Testis (tissue), 2 donors: Measurements from ENCODE around the gene RASGRF1.

Experiments used
- POLR2A ChIP-seq: fragments of 450-650 bp; IDR thresholded peaks from one replicate; pipeline ENCODE4 v1.6.1; 2017; ENCODE audit warnings: antibody characterized with exemption, mild to moderate bottlenecking, moderate library complexity
- TF ChIP-seq, protein P1 (sequence below), 3 experiments: fragments of 450-650 bp in 2 of 3; fragments of 200-600 bp in 1 of 3; sonication (generic) in 1 of 3; IDR thresholded peaks; one replicate each; pipeline ENCODE4 v1.5.1; 2016 to 2019; ENCODE audit warnings: antibody characterized with exemption in 3 of 3, mild to moderate bottlenecking in 2 of 3, moderate library complexity in 1 of 3

DNA sequence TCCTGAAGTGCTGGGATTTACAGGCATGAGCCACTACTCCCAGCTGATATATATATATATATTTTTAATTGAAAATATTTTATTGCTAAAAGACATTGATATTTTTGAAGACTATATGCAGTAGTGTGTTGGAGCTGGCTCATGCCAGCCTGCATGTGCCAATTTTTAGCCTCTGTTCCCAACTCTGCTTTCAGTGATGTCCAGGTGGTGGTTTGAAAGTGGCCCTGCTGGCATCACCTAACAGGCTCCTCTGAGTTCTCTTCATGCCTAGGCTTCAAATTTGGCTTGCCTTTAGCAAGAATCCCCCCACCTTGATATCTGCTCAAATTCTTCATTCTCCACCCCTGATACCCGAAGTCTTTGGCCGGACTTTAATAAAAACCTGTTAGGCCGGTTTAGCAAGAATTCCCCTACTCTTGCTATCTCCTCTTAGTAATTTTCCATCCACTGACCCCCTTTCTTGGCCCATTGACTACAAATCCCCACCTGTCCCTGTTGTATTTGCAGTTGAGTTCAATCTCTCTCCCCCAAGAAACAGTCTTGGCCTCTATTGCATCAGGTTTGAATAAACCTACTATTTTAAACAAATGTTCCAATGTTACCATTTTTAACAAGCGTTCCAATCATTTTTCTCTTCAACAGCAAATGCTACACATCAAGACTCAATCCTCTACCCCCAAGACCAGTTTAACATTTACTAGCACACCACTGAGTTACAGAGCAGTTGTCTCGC is 121.9 kb downstream of the RASGRF1 start:
- no peak for TF ChIP-seq POLR2A
- TF ChIP-seq, protein P1, sequence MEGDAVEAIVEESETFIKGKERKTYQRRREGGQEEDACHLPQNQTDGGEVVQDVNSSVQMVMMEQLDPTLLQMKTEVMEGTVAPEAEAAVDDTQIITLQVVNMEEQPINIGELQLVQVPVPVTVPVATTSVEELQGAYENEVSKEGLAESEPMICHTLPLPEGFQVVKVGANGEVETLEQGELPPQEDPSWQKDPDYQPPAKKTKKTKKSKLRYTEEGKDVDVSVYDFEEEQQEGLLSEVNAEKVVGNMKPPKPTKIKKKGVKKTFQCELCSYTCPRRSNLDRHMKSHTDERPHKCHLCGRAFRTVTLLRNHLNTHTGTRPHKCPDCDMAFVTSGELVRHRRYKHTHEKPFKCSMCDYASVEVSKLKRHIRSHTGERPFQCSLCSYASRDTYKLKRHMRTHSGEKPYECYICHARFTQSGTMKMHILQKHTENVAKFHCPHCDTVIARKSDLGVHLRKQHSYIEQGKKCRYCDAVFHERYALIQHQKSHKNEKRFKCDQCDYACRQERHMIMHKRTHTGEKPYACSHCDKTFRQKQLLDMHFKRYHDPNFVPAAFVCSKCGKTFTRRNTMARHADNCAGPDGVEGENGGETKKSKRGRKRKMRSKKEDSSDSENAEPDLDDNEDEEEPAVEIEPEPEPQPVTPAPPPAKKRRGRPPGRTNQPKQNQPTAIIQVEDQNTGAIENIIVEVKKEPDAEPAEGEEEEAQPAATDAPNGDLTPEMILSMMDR (IDR thresholded peaks at IDR 0.05) = no peak
